Vagina (tissue), 2 donors: ENCODE results near the gene ZBTB5. TPM values are rescaled to one million over a fixed set of nuclear protein-coding genes. Genes with fewer than 3 reads are reported as not detected.

ENCODE experiments used
- DNase-seq, 2 donors: peaks; one replicate each; pipeline ENCODE4 v3.0.0-alpha.2; 2017; ENCODE audit errors: extremely low spot score in 2 of 2
- H3K27ac ChIP-seq: fragments of 200-600 bp; sonication (generic); one replicate; pipeline ENCODE4 v1.5.1; 2019
- H3K27me3 ChIP-seq: fragments of 200-600 bp; sonication (generic); one replicate; pipeline ENCODE4 v1.5.1; 2019
- H3K36me3 ChIP-seq, 2 donors: fragments of 200-600 bp; sonication (generic); one replicate each; pipeline ENCODE4 v1.5.1; 2017 to 2019
- H3K4me1 ChIP-seq: fragments of 200-600 bp; sonication (generic); one replicate; pipeline ENCODE4 v1.5.1; 2019
- H3K4me3 ChIP-seq, 2 donors: fragments of 200-600 bp; sonication (generic); 1 replicate in 1 of 2; 2 replicates in 1 of 2; pipeline ENCODE4 v1.5.1; 2016 to 2019
- H3K9me3 ChIP-seq: fragments of 200-600 bp; sonication (generic); one replicate; pipeline ENCODE4 v1.5.1; 2019
- POLR2A ChIP-seq, 2 donors: fragments of 450-650 bp; IDR thresholded peaks; one replicate each; pipeline ENCODE4 v1.6.1; 2017; ENCODE audit warnings: antibody characterized with exemption in 2 of 2, mild to moderate bottlenecking in 2 of 2, moderate library complexity in 2 of 2
- POLR2AphosphoS5 ChIP-seq, 2 donors: sonication (generic); formaldehyde crosslinking; IDR thresholded peaks; one replicate each; pipeline ENCODE4 v1.9.0; 2017; ENCODE audit warnings: antibody characterized with exemption in 2 of 2, mild to moderate bottlenecking in 2 of 2, low read depth in 1 of 2; ENCODE audit not compliant: insufficient read depth in 1 of 2
- intact Hi-C: fragments of 100-400 bp; cut with DNase I; formaldehyde crosslinking; loops from one replicate; pipeline ENCODE4 v1.15.1; 2023
- total RNA-seq: library from RNA; depleted of rRNA; stranded (reverse); fragments of >200 nt; gene quantifications from one replicate; pipeline ENCODE4 v1.2.3, GENCODE V29; 2016
- TF ChIP-seq, protein P1 (sequence below), 3 experiments: fragments of 450-650 bp in 2 of 3; fragments of 200-600 bp in 1 of 3; sonication (generic) in 1 of 3; IDR thresholded peaks; one replicate each; pipeline ENCODE4 v1.5.1; 2017 to 2019; ENCODE audit warnings: antibody characterized with exemption in 3 of 3, mild to moderate bottlenecking in 2 of 3, moderate library complexity in 2 of 3

ZBTB5 gene
- total RNA-seq, 1 donor from 2014 or later, result 17.9 TPM

DNA sequence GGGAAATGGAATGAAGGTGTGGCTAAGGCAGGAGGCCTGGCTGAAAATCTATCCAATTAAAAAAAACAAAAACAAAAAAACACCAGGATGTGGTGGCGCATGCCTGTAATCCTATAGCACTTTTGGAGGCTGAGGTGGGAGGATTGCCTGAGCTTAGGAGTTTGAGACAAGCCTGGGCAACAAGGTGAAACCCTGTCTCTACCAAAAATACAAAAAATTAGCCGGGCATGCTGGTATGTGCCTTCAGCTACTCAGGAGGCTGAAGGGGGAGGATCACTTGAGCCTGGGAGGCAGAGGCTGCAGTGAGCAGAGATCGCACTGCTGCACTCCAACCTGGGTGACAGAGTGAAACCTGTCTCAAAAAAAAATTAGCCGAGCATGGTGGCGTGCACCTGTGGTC lies 21.7 kb downstream of the ZBTB5 start:
- Histone ChIP-seq H3K9me3 (no peaks in the 10 kb centered on the region), H3K4me3 (no peak overlapping the region), H3K27me3 (no peaks in the 10 kb centered on the region), H3K27ac (no peak overlapping the region), H3K36me3 (peaks cover 0 to 36% of the 10 kb centered on the region in 2 donors), H3K4me1 (no peaks in the 10 kb centered on the region)
- intact Hi-C loops, result no loop called here
- DNase-seq, result no peak
- TF ChIP-seq POLR2A (IDR thresholded peaks at IDR 0.05) (no peak), POLR2AphosphoS5 (IDR thresholded peaks at IDR 0.05; ENCODE audit: insufficient read depth in 1 of 2, low read depth in 1 of 2) (no peak)
- TF ChIP-seq, protein P1, sequence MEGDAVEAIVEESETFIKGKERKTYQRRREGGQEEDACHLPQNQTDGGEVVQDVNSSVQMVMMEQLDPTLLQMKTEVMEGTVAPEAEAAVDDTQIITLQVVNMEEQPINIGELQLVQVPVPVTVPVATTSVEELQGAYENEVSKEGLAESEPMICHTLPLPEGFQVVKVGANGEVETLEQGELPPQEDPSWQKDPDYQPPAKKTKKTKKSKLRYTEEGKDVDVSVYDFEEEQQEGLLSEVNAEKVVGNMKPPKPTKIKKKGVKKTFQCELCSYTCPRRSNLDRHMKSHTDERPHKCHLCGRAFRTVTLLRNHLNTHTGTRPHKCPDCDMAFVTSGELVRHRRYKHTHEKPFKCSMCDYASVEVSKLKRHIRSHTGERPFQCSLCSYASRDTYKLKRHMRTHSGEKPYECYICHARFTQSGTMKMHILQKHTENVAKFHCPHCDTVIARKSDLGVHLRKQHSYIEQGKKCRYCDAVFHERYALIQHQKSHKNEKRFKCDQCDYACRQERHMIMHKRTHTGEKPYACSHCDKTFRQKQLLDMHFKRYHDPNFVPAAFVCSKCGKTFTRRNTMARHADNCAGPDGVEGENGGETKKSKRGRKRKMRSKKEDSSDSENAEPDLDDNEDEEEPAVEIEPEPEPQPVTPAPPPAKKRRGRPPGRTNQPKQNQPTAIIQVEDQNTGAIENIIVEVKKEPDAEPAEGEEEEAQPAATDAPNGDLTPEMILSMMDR (IDR thresholded peaks at IDR 0.05), result no peak

DNA sequence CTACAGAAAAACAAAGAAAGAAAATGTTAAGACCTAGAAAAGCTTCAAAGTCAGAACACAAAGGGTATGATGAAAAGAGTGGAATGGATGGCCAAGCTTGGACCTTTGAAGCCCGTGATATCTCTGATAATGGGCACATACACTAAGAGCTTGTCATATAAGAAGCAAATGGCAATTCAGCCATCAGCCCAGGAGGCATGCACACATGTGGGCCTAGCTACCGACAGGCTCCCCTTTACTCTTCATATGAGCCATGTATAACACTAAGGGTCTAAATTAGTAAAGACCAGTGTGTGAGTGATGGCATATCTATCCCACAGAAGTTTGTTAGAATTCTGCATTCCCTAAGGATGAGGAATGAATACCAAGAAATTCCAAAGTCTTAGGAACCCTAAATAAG lies 22.7 kb downstream of the ZBTB5 start:
- Histone ChIP-seq H3K9me3 (no peaks in the 10 kb centered on the region), H3K36me3 (peaks cover 0 to 45% of the 10 kb centered on the region in 2 donors), H3K4me3 (no peak overlapping the region), H3K4me1 (no peaks in the 10 kb centered on the region), H3K27ac (no peak overlapping the region), H3K27me3 (no peaks in the 10 kb centered on the region)
- intact Hi-C loops, result no loop called here
- TF ChIP-seq POLR2A (IDR thresholded peaks at IDR 0.05), result no peak
- DNase-seq, result no peak

DNA sequence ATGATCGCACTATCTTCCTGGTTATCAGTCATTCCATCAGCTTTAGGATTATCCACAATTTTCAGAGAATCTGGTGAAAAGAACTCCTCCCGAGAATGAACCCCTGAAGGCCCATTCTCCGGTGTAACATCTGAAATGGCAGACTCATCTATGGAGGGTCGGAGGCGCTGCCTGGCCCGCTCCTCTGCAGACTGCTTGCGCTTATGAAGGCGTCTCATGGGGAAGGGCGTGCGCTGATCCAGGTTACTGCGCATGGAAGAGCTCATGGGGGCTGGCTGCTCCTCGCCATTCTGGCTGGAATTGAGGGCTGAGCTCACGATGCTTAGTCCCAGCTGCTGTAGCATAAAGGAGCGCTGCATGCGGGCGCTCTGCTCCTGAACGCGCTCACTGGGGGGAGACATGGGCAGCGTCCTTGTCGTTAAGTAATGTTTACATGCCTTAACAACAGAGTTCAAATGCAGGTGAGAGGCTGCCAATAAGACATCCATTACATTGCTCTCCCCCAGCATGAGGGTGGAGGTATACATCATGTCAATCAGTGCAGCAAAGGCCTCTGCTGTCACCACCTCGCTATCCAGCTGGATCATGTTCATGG lies 23.4 kb downstream of the ZBTB5 start:
- no peak overlapping the region for H3K27ac ChIP-seq
- TF ChIP-seq, protein P1 (IDR thresholded peaks at IDR 0.05), result no peak
- no peak for TF ChIP-seq POLR2AphosphoS5 (IDR thresholded peaks at IDR 0.05; ENCODE audit: insufficient read depth in 1 of 2, low read depth in 1 of 2)
- no peak for TF ChIP-seq POLR2A (IDR thresholded peaks at IDR 0.05)
- intact Hi-C loops, result no loop called here
- H3K36me3 ChIP-seq, result peaks cover 0 to 51% of the 10 kb centered on the region in 2 donors
- H3K27me3 ChIP-seq, result no peaks in the 10 kb centered on the region
- no peak for DNase-seq
- no peaks in the 10 kb centered on the region for H3K4me1 ChIP-seq
- no peaks in the 10 kb centered on the region for H3K9me3 ChIP-seq
- H3K4me3 ChIP-seq, result no peak overlapping the region

DNA sequence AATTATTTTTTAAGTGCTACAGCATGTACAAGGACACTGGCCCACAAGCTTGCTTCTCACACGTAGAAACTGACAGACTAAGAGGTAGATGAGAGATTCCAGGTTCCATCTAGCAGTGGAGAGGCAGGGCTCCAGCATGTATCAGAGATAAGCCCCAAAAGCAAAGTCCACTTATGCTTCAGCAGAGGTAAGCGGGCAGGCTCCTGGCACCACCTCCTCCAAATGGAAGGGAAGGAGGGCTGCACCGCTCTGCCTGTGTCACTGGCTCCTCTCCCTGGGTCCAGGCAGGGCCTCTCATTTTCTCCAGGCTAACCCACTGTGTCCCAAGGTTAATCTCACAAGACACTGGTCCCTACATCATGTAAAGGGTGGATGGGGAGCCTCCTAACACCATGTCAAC lies 26.9 kb downstream of the ZBTB5 start:
- H3K36me3 ChIP-seq, result peaks cover 0 to 63% of the 10 kb centered on the region in 2 donors

DNA sequence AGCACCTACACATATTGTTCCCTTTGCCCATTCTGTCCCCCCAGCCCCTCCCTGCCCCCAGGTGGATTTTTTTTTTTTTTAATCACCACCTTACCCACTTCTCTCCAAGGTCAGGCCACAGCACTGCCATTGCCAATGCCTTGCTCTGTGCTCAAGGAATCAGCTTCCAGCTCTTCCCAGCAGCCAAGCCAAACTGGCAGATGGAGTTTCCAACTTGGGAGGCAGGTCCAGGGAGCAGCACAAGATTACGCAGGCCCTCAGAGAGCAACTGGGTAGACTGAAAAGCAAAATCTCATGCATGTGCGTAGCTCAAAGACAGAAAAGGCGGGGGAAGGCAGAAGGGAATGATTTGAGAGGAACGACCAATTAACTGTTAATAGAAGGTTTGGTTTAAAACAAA lies 27.6 kb downstream of the ZBTB5 start:
- no peaks in the 10 kb centered on the region for H3K9me3 ChIP-seq
- intact Hi-C loops, result no loop called here
- H3K27ac ChIP-seq, result no peak overlapping the region
- H3K4me3 ChIP-seq, result no peak overlapping the region
- peaks cover 0 to 66% of the 10 kb centered on the region in 2 donors for H3K36me3 ChIP-seq
- peaks cover 16% of the 10 kb centered on the region for H3K4me1 ChIP-seq
- H3K27me3 ChIP-seq, result no peaks in the 10 kb centered on the region
- TF ChIP-seq POLR2A (IDR thresholded peaks at IDR 0.05) (no peak), POLR2AphosphoS5 (IDR thresholded peaks at IDR 0.05; ENCODE audit: insufficient read depth in 1 of 2, low read depth in 1 of 2) (no peak)
- no peak for DNase-seq

More for the DNA sequence above, 26.9 kb downstream of the ZBTB5 start:
- no peak overlapping the region for H3K4me3 ChIP-seq
- intact Hi-C loops, result no loop called here
- H3K27me3 ChIP-seq, result no peaks in the 10 kb centered on the region
- no peaks in the 10 kb centered on the region for H3K9me3 ChIP-seq
- no peak for DNase-seq
- peaks cover 9% of the 10 kb centered on the region for H3K4me1 ChIP-seq
- TF ChIP-seq, protein P1 (IDR thresholded peaks at IDR 0.05), result no peak
- no peak for TF ChIP-seq POLR2A (IDR thresholded peaks at IDR 0.05)
- no peak overlapping the region for H3K27ac ChIP-seq

DNA sequence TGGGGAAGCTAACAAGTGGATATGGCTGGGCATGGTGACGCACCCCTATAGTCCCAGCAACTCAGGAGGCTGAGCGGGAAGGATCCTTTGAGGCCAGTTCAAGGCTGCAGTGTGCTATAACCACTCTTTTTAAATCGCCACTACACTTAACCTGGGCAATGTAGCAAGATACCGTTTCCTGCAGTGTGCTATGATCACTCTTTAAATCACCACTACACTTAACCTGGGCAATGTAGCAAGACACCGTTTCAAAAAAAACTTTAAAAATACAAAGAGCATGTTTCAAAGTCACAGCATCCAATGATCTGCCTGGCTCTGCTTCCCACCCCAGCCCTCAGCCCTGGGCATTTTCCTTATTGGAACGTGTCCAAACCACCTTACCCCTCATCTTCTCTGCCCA lies 28.2 kb downstream of the ZBTB5 start:
- Histone ChIP-seq H3K4me1 (peaks cover 17% of the 10 kb centered on the region), H3K4me3 (no peak overlapping the region), H3K27me3 (no peaks in the 10 kb centered on the region), H3K27ac (no peak overlapping the region), H3K9me3 (no peaks in the 10 kb centered on the region), H3K36me3 (peaks cover 0 to 63% of the 10 kb centered on the region in 2 donors)
- DNase-seq, result no peak
- intact Hi-C loops, result no loop called here
- TF ChIP-seq POLR2A (IDR thresholded peaks at IDR 0.05), result no peak
- TF ChIP-seq POLR2AphosphoS5 (IDR thresholded peaks at IDR 0.05; ENCODE audit: insufficient read depth in 1 of 2, low read depth in 1 of 2), result no peak
- TF ChIP-seq, protein P1 (IDR thresholded peaks at IDR 0.05), result no peak
